Esophagus (tissue), 2 donors: ENCODE data around the gene PANK4. TPM values are rescaled to one million over a fixed set of nuclear protein-coding genes. Genes with fewer than 3 reads are reported as not detected.

Source experiments
- H3K27ac ChIP-seq, 2 donors: one replicate each; pipeline ENCODE4 v1.5.1; 2013; ENCODE audit warnings: low read depth in 2 of 2, mild to moderate bottlenecking in 2 of 2, inconsistent platforms in 1 of 2, low read length in 1 of 2, moderate library complexity in 1 of 2
- H3K27me3 ChIP-seq, 2 donors: one replicate each; pipeline ENCODE4 v1.6.1; 2013; ENCODE audit warnings: low read length in 2 of 2, control low read depth in 1 of 2, mild to moderate bottlenecking in 1 of 2; ENCODE audit not compliant: insufficient read depth in 2 of 2, control insufficient read depth in 1 of 2
- H3K36me3 ChIP-seq, 2 donors: one replicate each; pipeline ENCODE4 v1.6.1; 2013; ENCODE audit warnings: low read length in 1 of 2; ENCODE audit not compliant: control insufficient read depth in 2 of 2, insufficient read depth in 2 of 2
- H3K4me1 ChIP-seq, 2 donors: one replicate each; pipeline ENCODE4 v1.6.1; 2013; ENCODE audit warnings: low read length in 1 of 2; ENCODE audit not compliant: control insufficient read depth in 2 of 2, insufficient read depth in 2 of 2
- H3K4me3 ChIP-seq, 2 donors: one replicate each; pipeline ENCODE4 v1.5.1; 2013; ENCODE audit warnings: low read length in 2 of 2, mild to moderate bottlenecking in 2 of 2, low read depth in 1 of 2, moderate library complexity in 1 of 2
- H3K9me3 ChIP-seq, 2 donors: one replicate each; pipeline ENCODE4 v1.6.1; 2013; ENCODE audit warnings: mild to moderate bottlenecking in 2 of 2, low read depth in 1 of 2, low read length in 1 of 2, moderate library complexity in 1 of 2; ENCODE audit not compliant: control insufficient read depth in 2 of 2, insufficient read depth in 1 of 2
- WGBS, 2 donors: extraction: QIAGEN DNeasy Blood & Tissue Kit; methylation state at CpG; one replicate each; pipeline ENCODE4 v1.1.7; 2013; 5-methylcytosine and 5-hydroxymethylcytosine counted together
- polyA plus RNA-seq, 2 donors: library from polyadenylated mRNA; stranded (reverse); fragments of 200-250 nt; gene quantifications; one replicate each; pipeline ENCODE4 v1.2.3, GENCODE V29; 2013
- donor health status: healthy with polysubstance abuse.
- donor health status: Bipolar disorder and iron deficiency.

The PANK4 gene
- polyA plus RNA-seq, 2 donors: 10.1 to 15.4 TPM

DNA sequence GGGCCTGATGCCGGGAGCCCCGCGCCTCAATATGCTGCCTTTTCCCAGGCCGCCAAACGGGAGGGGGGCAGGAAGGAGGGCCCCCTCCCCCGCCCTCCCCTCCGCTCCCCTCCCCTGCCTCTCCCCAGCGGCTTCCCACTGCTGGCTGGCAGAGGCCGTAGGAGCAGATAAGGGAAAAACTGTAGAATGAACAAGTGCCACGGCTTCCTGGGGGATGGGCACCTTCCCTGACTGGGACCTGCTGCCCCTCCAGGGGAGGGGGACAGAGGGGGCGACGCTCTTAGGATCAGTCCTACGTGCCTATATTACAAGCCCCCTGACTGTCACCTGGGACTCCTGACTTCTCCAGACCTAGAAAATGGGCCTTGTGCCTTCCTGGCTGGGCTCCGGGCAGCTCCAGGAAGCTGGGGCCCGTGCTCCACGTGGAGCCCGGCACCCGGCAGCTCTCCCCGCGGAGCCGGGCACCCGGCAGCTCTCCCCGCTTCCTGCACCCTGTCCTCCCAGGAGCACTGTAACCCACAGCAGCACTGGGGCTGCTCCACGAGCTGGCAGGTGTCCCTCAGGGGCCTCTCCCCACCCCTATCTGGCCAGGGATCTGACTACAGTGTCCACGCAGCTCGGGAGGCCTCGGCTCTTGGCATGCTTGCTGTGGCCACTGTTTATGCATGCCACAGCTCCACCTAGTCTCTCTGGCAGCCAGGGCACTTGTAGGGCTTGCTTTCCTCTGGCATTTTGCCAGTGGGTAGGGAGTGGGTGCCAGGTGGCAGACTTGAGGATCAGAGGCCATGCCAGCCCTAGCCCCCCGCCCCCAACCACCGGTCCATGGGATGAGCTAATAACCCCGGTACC lies 4.3 kb upstream of the PANK4 start:
- H3K27me3 ChIP-seq: no peaks in the 10 kb centered on the region
- peak overlapping the region; percentile 50 to 65 for H3K27ac ChIP-seq
- H3K4me3 ChIP-seq: peak overlapping the region; percentile 44 to 45

DNA sequence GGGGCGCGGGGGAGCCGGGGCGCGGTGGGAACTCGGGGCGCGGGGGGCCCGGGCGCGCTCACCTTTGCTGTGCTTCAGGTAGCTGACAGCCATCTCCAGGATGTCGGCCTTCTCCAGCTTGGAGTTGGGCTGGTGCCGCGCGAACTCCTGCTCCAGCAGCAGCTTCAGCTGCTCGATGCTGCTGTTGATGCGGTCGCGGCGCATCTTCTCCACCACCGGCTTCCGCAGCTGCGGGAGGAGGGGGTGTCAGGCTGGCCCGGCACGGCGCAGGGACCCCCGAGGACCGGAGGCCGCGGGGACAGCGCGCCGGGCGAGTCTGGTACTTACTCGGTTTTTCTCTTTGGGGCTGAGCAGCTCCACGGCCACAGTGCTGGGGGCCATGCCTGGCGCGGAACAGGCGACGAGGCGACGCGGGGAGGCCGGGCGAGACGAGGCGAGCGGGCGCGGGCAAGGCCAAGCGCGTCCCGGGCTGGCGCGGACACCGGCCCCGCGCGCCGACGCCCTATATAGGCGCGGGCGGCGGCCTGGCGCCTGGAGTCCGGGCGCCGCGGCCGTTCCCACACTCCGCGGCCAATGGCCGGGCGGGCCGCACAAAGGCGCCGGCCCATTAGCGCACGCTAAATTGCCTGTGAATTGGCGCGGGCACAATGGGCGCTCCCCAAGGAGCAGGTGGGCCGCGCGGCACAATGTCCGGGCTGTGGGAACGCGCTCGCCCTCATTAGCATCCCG lies 3.6 kb upstream of the PANK4 start, which contains the start of gene HES5:
TSS of gene HES5 (minus strand) at position 480 of the 729 bp plus-strand sequence. CDS start at position 381, 99 bp downstream.
- no peaks in the 10 kb centered on the region for H3K27me3 ChIP-seq
- no peaks in the 10 kb centered on the region for H3K36me3 ChIP-seq
- WGBS, 2 donors: 1% methylated on average over 71 to 91 of the region's 91 CpGs
- peak within 1 kb of the TSS; percentile 44 to 45 for H3K4me3 ChIP-seq
- no peaks in the 10 kb centered on the region for H3K9me3 ChIP-seq
- H3K27ac ChIP-seq: peak within 1 kb of the TSS; percentile 50 to 65
- H3K4me1 ChIP-seq: peaks cover 33 to 60% of the 10 kb centered on the region in 2 donors

More for the DNA sequence above, 4.3 kb upstream of the PANK4 start:
- H3K4me1 ChIP-seq: peaks cover 31 to 61% of the 10 kb centered on the region in 2 donors
- no peaks in the 10 kb centered on the region for H3K9me3 ChIP-seq
- no peaks in the 10 kb centered on the region for H3K36me3 ChIP-seq
- 13 to 16% methylated on average over 21 to 30 of the region's 30 CpGs for WGBS, 2 donors

DNA sequence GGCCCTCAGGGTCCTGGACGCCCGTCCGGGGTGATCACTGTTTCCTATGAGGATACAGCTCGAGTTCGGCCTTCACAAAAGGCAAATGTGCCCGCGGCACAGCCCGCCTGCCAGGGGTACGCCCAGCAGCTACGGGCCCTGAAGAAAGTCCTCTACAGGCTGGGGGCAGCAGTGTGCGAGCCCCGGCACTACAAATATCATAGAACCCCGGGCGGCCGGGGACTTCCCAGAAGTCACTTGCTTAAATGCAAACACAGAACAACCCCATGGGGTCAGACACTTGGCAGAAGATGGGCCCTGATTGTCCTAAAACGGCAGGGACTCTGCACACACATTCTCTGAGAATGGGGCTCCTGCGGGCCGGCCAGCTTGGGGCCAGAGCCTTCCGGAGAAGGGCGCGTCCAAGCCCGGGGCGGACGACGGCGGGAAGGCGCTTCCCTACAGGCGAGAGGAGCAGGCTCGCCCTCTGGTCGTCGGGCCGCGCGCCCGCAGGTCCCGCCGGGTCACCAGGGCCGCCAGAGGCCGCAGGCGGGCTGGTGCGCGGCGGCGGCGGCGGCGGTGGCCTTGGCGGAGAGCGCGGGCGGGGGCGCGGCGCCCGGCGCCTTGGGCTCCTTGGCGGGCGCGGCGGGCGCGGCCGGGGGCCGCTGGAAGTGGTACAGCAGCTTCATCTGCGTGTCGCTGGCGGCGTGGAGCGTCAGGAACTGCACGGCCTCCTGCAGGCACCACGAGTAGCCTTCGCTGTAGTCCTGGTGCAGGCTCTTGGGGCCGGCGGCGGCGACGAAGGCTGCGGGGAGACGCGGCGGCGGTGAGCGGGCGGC lies 2.8 kb upstream of the PANK4 start:
- H3K4me1 ChIP-seq: peaks cover 35 to 61% of the 10 kb centered on the region in 2 donors
- peak overlapping the region; percentile 44 to 45 for H3K4me3 ChIP-seq
- no peaks in the 10 kb centered on the region for H3K27me3 ChIP-seq
- no peaks in the 10 kb centered on the region for H3K36me3 ChIP-seq
- H3K27ac ChIP-seq: peak overlapping the region; percentile 26 to 47
- WGBS, 2 donors: 4 to 7% methylated on average over 62 to 84 of the region's 84 CpGs
- H3K9me3 ChIP-seq: no peaks in the 10 kb centered on the region

DNA sequence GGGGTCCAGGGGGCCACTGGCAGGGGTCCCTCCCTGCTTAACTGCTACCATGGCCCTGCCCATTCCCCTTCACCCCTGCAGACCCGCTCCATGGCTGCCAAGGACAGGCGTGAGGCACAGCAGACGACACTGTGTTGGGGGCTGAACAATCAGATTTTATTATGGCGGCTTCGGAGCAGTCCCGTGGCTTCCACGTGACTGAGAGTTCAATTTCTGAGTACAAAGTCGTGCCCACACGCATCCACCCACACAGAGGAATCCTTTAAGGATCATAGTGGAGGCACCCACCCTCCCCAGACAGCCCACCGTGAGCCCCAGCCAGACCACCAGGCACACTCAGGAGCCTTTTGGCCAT lies 2.2 kb upstream of the PANK4 start:
- no peaks in the 10 kb centered on the region for H3K27me3 ChIP-seq
- H3K4me1 ChIP-seq: peaks cover 37 to 61% of the 10 kb centered on the region in 2 donors
- H3K27ac ChIP-seq: no peak overlapping the region
- H3K9me3 ChIP-seq: no peaks in the 10 kb centered on the region
- WGBS, 2 donors: 37 to 56% methylated on average over 10 of the region's 10 CpGs
- peak overlapping the region in 1 of 2 donors; percentile 45 for H3K4me3 ChIP-seq
- no peaks in the 10 kb centered on the region for H3K36me3 ChIP-seq

DNA sequence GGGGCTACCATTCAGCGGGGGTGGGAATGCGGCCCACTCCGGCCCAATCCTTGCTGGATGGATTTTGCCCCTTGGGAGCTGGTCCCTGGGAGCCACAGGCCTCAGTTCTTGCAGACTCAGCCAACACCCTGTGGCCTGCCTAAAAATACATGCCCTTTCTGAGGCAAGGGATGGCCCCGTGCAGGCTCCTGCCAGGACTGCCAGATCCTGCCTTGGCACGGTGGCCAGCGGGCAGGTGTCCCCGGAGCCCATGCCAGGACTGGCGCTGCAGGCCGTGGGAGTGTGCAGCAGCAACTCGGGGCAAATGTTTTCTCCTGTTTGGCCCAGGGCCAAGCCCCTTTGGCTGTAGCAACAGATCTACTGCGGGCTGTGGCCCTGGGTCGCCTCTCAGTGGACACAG lies 1.6 kb upstream of the PANK4 start:
- no peaks in the 10 kb centered on the region for H3K9me3 ChIP-seq
- H3K27ac ChIP-seq: peak overlapping the region in 1 of 2 donors; percentile 2
- H3K36me3 ChIP-seq: no peaks in the 10 kb centered on the region
- no peak overlapping the region for H3K4me3 ChIP-seq
- WGBS, 2 donors: 39 to 43% methylated on average over 12 of the region's 12 CpGs
- no peaks in the 10 kb centered on the region for H3K27me3 ChIP-seq
- H3K4me1 ChIP-seq: peaks cover 37 to 60% of the 10 kb centered on the region in 2 donors

DNA sequence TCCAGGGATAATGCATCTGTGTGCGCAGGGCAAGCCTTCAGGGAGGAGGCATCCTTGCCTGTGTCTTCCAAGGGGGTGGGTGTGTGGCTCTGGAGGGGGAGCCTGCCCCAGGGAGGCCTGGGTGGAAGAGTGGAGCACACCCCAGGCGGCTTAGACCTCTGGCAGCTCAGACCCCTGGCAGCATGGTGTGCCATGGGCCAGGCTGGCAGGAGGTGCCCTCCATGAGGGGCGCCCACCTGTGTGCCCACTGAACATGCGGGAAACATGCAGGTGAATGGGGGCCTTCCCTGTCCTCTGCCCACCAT lies 1.1 kb upstream of the PANK4 start:
- 66 to 83% methylated on average over 4 of the region's 4 CpGs for WGBS, 2 donors
- Histone ChIP-seq H3K4me1 (peaks cover 37 to 57% of the 10 kb centered on the region in 2 donors), H3K4me3 (no peak overlapping the region), H3K9me3 (no peaks in the 10 kb centered on the region), H3K36me3 (no peaks in the 10 kb centered on the region), H3K27me3 (no peaks in the 10 kb centered on the region), H3K27ac (peak overlapping the region; percentile 43 to 77)

DNA sequence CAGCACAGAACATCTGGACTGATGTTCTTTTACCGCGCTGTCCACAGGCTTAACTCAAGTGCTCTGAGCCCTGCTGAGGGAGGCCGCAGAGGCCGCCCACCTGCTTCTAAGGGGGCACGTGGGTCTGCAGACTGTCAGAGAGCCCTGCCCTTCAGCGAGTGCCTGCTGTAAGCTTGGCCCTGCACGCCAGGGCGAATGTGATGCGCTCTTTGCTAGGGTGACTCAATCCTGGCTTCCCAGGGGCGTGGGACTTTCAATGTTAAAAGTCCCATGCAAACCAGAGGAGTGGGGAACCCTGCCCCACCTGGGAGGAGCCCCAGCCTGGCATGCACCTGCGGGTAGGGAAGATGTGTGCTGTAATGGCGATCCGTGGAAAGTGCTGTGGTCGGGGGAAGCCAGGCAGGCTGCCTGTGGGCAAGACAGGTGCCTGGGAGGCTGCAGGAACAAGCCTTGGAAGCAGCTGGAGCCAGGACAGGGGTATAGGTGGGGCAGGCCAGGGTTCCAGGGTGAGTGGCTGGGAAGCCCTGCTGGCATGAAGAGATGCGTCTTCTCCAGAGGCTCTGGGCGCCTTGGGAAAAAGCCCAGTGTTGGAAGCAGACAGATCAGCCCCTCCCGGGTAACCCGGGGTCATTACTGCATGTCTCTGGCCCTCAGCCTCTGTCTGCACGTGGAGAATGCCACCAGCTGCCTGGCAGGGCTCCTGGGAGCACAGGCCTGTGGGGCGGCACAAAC lies 594 bp upstream of the PANK4 start:
- Histone ChIP-seq H3K27me3 (no peaks in the 10 kb centered on the region), H3K9me3 (no peaks in the 10 kb centered on the region), H3K27ac (peak overlapping the region; percentile 77 to 92), H3K4me3 (peak overlapping the region; percentile 23 to 86), H3K36me3 (no peaks in the 10 kb centered on the region), H3K4me1 (peaks cover 37 to 52% of the 10 kb centered on the region in 2 donors)
- 24 to 30% methylated on average over 20 of the region's 20 CpGs for WGBS, 2 donors

DNA sequence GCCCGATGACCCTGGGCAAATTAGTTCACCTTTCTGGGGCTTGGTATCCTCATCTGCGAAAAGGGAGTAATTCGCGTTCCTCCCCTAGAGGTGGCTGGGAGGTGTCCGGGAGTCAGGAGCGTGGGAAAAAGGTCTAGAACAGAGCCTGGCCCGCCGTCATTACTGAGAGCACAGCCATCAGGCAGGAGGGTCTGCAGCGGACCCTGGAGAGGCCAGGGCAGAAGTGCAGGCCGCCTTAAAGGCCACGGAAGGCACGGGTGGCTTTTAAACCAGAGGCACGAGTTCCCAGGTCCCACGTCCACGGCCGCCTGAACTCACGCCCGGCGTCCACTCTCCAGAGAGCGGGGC lies 850 bp downstream of the PANK4 start:
- peaks cover 33 to 39% of the 10 kb centered on the region in 2 donors for H3K4me1 ChIP-seq
- peak overlapping the region; percentile 81 to 86 for H3K4me3 ChIP-seq
- no peaks in the 10 kb centered on the region for H3K27me3 ChIP-seq
- peaks cover 7 to 11% of the 10 kb centered on the region in 2 donors for H3K36me3 ChIP-seq
- 3% methylated on average over 20 of the region's 20 CpGs for WGBS, 2 donors
- no peaks in the 10 kb centered on the region for H3K9me3 ChIP-seq
- H3K27ac ChIP-seq: peak overlapping the region; percentile 45 to 75
